Stomach (tissue), 4 donors: ENCODE results near the gene LRRC31.

ENCODE experiments used
- EP300 ChIP-seq: sonication (generic); formaldehyde crosslinking; IDR thresholded peaks from one replicate; pipeline ENCODE4 v1.6.1; 2017; ENCODE audit warnings: antibody characterized with exemption
- POLR2A ChIP-seq, 4 donors: fragments of 450-650 bp; IDR thresholded peaks; one replicate each; pipeline ENCODE4 v1.6.1; 2016; ENCODE audit warnings: antibody characterized with exemption in 4 of 4, control low read depth in 2 of 4, mild to moderate bottlenecking in 1 of 4, moderate library complexity in 1 of 4
- POLR2AphosphoS5 ChIP-seq, 3 donors: sonication (generic); formaldehyde crosslinking; IDR thresholded peaks; one replicate each; pipeline ENCODE4 v1.6.1; 2016; ENCODE audit warnings: antibody characterized with exemption in 3 of 3
- TF ChIP-seq, protein P1 (sequence below), 7 experiments: fragments of 450-650 bp in 4 of 7; fragments of 200-600 bp in 3 of 7; sonication (generic) in 3 of 7; IDR thresholded peaks; one replicate each; pipeline ENCODE4 v1.5.1; 2016 to 2019; ENCODE audit warnings: antibody characterized with exemption in 7 of 7, control low read depth in 2 of 7, mild to moderate bottlenecking in 1 of 7

DNA sequence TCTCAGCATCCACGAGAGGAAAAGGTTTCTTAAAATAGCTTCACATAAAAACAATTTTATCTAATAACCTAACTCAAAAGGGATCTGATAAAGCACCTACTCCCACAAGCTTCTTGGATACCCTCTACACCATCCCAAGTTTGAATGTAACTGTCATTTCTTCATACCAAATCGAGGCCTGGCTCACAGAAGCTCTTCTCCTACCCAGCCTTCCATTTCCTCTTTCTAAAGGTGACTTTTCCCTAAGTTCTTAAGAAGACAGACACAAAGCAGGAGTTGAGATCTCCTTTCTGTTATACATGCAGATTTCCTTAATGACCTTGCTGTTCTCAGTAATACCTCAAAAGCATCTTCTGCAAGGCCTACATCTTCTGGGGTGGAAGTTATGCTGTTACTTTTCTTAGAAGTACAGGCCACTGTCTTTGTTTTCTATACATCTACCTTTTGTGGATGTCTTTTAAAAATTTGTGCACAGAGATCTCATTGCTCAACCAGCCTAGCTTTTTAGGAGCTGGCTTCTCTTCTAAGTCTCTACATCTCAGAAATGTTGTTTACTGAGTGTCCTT, 60.4 kb downstream of the LRRC31 start:
- TF ChIP-seq, protein P1, sequence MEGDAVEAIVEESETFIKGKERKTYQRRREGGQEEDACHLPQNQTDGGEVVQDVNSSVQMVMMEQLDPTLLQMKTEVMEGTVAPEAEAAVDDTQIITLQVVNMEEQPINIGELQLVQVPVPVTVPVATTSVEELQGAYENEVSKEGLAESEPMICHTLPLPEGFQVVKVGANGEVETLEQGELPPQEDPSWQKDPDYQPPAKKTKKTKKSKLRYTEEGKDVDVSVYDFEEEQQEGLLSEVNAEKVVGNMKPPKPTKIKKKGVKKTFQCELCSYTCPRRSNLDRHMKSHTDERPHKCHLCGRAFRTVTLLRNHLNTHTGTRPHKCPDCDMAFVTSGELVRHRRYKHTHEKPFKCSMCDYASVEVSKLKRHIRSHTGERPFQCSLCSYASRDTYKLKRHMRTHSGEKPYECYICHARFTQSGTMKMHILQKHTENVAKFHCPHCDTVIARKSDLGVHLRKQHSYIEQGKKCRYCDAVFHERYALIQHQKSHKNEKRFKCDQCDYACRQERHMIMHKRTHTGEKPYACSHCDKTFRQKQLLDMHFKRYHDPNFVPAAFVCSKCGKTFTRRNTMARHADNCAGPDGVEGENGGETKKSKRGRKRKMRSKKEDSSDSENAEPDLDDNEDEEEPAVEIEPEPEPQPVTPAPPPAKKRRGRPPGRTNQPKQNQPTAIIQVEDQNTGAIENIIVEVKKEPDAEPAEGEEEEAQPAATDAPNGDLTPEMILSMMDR (IDR thresholded peaks at IDR 0.05), result no peak
- TF ChIP-seq POLR2A (IDR thresholded peaks at IDR 0.05), result no peak
- TF ChIP-seq EP300, result no peak
- TF ChIP-seq POLR2AphosphoS5 (IDR thresholded peaks at IDR 0.05), result no peak
